ENCODE data around the gene OR10A6. TPM values are rescaled to one million over a fixed set of nuclear protein-coding genes. Genes with fewer than 3 reads are reported as not detected.
A peak's percentile ranks its signal among the peaks of the same experiment; 100 is the strongest.

OR10A6 gene
- total and polyA plus RNA-seq, 11 donors: not detected

GRCh38 chr11:7892840-7893254, 38.2 kb downstream of the OR10A6 start:
- 7 to 13% (median 11%) methylated on average over 2 of the region's 2 CpGs for WGBS, 4 donors
- DNase-seq (no peak), ATAC-seq (peak in 2 of 4 donors; percentile 45 to 56)
- peaks cover 0 to 3% (median 0%) of the 10 kb centered on the region in 9 donors for H3K27me3 ChIP-seq
- peaks cover 0 to 6% (median 0%) of the 10 kb centered on the region in 12 donors for H3K9me3 ChIP-seq
- H3K27ac ChIP-seq: no peak overlapping the region
- TF ChIP-seq, protein P1, sequence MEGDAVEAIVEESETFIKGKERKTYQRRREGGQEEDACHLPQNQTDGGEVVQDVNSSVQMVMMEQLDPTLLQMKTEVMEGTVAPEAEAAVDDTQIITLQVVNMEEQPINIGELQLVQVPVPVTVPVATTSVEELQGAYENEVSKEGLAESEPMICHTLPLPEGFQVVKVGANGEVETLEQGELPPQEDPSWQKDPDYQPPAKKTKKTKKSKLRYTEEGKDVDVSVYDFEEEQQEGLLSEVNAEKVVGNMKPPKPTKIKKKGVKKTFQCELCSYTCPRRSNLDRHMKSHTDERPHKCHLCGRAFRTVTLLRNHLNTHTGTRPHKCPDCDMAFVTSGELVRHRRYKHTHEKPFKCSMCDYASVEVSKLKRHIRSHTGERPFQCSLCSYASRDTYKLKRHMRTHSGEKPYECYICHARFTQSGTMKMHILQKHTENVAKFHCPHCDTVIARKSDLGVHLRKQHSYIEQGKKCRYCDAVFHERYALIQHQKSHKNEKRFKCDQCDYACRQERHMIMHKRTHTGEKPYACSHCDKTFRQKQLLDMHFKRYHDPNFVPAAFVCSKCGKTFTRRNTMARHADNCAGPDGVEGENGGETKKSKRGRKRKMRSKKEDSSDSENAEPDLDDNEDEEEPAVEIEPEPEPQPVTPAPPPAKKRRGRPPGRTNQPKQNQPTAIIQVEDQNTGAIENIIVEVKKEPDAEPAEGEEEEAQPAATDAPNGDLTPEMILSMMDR (IDR thresholded peaks at IDR 0.05): peak; percentile 48 to 79 (median 67)
- no peak for TF ChIP-seq POLR2A (IDR thresholded peaks at IDR 0.05)
- no peak overlapping the region for H3K4me3 ChIP-seq
- intact Hi-C loops (cut with DNase I): loop anchor here (1.0 to 10.0 kb wide), 7 partner anchors 89 to 204 kb away; partner anchors contain the start of gene EIF3F (in 7 of the 10)
- H3K36me3 ChIP-seq: no peaks in the 10 kb centered on the region
- peaks cover 0 to 8% (median 0%) of the 10 kb centered on the region in 12 donors for H3K4me1 ChIP-seq

DNA sequence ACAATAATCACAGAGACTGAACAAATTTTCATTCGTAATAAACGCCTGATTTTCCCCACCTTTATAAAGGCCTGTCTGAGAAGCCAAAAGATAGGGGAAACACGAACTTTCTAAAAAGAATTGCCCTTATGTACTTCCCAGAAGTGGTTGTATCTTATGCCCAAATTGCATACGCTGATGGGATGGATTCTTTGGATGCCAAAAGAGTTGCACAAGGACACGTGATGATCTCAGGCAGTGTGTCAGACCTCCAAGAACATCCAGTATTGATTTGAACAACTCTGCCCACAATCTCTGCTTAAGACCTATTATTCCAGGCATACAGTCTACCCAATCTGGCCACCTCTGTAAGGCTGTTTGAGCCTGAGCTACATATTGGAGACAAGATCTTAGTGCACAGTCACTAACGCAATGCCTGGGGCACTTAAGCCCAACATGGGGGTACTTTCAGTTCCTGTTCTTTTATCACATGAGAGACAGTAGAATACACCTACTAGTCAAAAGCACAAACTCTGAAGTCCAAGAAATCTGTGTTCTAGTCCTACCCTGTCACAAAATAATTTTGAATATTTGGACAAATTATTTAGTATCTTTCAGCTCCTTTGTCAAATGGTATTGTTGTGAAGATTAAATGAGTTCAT, 38.9 kb downstream of the OR10A6 start:
- 32 to 35% (median 33%) methylated on average over 6 of the region's 6 CpGs for WGBS, 4 donors
- intact Hi-C loops (cut with DNase I): loop anchor here (1.0 to 10.0 kb wide), 6 partner anchors 90 to 205 kb away; partner anchors contain the start of gene EIF3F (in 7 of the 10)
- ATAC-seq (peak in 1 of 4 donors; percentile 28), DNase-seq (no peak)
- H3K9me3 ChIP-seq: peaks cover 0 to 6% (median 0%) of the 10 kb centered on the region in 12 donors
- no peak overlapping the region for H3K4me3 ChIP-seq
- H3K36me3 ChIP-seq: no peaks in the 10 kb centered on the region
- H3K27me3 ChIP-seq: peaks cover 0 to 3% (median 0%) of the 10 kb centered on the region in 9 donors
- peaks cover 0 to 8% (median 0%) of the 10 kb centered on the region in 12 donors for H3K4me1 ChIP-seq
- no peak overlapping the region for H3K27ac ChIP-seq
- TF ChIP-seq, protein P1 (IDR thresholded peaks at IDR 0.05): no peak
- no peak for TF ChIP-seq POLR2A (IDR thresholded peaks at IDR 0.05)

DNA sequence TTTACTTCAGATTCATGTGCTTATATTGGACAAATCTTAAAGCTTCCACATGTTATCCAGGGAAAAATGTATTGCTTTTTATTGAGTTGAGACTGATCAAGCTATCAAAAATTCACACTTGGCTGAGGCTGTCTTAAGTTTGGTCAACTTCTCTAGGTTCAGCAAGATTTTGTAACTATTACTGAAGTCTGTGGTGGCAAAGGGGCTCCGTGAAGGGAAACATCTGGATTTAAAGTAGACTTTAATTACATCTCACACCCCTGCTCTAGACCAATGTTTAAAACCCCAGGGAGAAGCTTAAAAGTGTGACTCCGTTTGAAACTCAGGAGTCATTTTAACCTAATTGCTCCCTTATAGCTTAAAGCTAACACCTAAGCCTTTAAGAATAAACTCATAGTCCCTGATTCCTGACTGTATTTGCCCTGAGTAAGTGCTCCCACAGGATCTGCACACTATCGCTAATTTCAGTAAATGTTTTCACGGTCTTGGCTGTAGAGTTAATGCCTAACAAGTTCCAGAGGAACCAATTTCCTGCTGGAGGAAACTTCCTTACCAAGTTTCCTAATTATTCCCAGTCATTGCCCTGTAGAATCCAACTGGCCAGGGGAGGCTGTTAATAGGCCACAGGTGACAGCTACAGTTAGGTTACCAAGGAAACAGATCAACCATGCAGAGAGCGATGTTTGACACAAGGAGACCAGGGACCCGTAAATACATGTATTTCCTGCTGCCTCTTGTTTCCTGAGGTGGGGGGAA, 40.5 kb downstream of the OR10A6 start:
- intact Hi-C loops (cut with DNase I): loop anchor here in 7 of 10 donors (5.0 to 10.0 kb wide), 4 partner anchors 92 to 207 kb away; partner anchors contain the start of gene EIF3F (in 2 of the 7)
- H3K9me3 ChIP-seq: peaks cover 0 to 4% (median 0%) of the 10 kb centered on the region in 12 donors
- H3K4me3 ChIP-seq: no peak overlapping the region
- no peak for TF ChIP-seq POLR2A (IDR thresholded peaks at IDR 0.05)
- TF ChIP-seq, protein P1 (IDR thresholded peaks at IDR 0.05): no peak
- ATAC-seq (no peak), DNase-seq (no peak)
- H3K36me3 ChIP-seq: no peaks in the 10 kb centered on the region
- peaks cover 0 to 8% (median 0%) of the 10 kb centered on the region in 12 donors for H3K4me1 ChIP-seq
- WGBS, 4 donors: 32 to 43% (median 41%) methylated on average over 6 of the region's 6 CpGs
- H3K27me3 ChIP-seq: no peaks in the 10 kb centered on the region
- no peak overlapping the region for H3K27ac ChIP-seq

- no peak for ATAC-seq
- no peak overlapping the region for H3K27ac ChIP-seq
- H3K36me3 ChIP-seq: no peaks in the 10 kb centered on the region
- peaks cover 0 to 8% (median 0%) of the 10 kb centered on the region in 12 donors for H3K4me1 ChIP-seq
- 56 to 69% (median 63%) methylated on average over 5 of the region's 5 CpGs for WGBS, 4 donors
- intact Hi-C loops (cut with DNase I): loop anchor here in 7 of 10 donors (5.0 to 10.0 kb wide), 4 partner anchors 92 to 207 kb away; partner anchors contain the start of gene EIF3F (in 2 of the 7)
- H3K9me3 ChIP-seq: no peaks in the 10 kb centered on the region
- DNase-seq: no peak
- no peak overlapping the region for H3K4me3 ChIP-seq
- H3K27me3 ChIP-seq: no peaks in the 10 kb centered on the region
- TF ChIP-seq, protein P1 (IDR thresholded peaks at IDR 0.05): no peak
- no peak for TF ChIP-seq POLR2A (IDR thresholded peaks at IDR 0.05)
These were observed 41.1 kb downstream of the OR10A6 start for GRCh38 chr11:7889985-7890384.
